Osteoblast (primary cell): Measurements from ENCODE around the gene NOC2L. TPM values are rescaled to one million over a fixed set of nuclear protein-coding genes. Genes with fewer than 3 reads are reported as not detected.
A peak's percentile ranks its signal among the peaks of the same experiment; 100 is the strongest.

ENCODE experiments used
- DNase-seq: peaks from one replicate; pipeline ENCODE4 v3.0.0; 2011; ENCODE audit warnings: low spot score, mixed read lengths; ENCODE audit not compliant: insufficient read length; ENCODE audit errors: missing footprints
- H2AFZ ChIP-seq: 2 replicates; pipeline ENCODE4 v1.6.0; 2011; ENCODE audit warnings: mild to moderate bottlenecking, low read length
- H3K27ac ChIP-seq: 2 replicates; pipeline ENCODE4 v1.5.1; 2011; ENCODE audit warnings: mild to moderate bottlenecking, low read depth, low read length, moderate library complexity
- H3K27me3 ChIP-seq: 2 replicates; pipeline ENCODE4 v1.6.0; 2012; ENCODE audit warnings: mild to moderate bottlenecking, control low read depth, inconsistent platforms, low read length, moderate library complexity; ENCODE audit not compliant: insufficient read depth
- H3K36me3 ChIP-seq: 2 replicates; pipeline ENCODE4 v1.5.1; 2011; ENCODE audit warnings: mild to moderate bottlenecking, low read length, control low read depth, moderate library complexity; ENCODE audit not compliant: insufficient read depth
- H3K4me1 ChIP-seq: 2 replicates; pipeline ENCODE4 v1.5.1; 2011; ENCODE audit warnings: mild to moderate bottlenecking, low read length, control low read depth, moderate library complexity; ENCODE audit not compliant: insufficient read depth
- H3K4me2 ChIP-seq: 2 replicates; pipeline ENCODE4 v1.6.0; 2011; ENCODE audit warnings: mild to moderate bottlenecking, low read length; ENCODE audit not compliant: insufficient read depth
- H3K4me3 ChIP-seq: fragments of 200-600 bp; sonication (generic); 3 replicates; pipeline ENCODE4 v1.5.1; 2012; ENCODE audit warnings: mild to moderate bottlenecking, low read length, inconsistent platforms; ENCODE audit not compliant: insufficient read depth
- H3K79me2 ChIP-seq: 2 replicates; pipeline ENCODE4 v1.6.0; 2012; ENCODE audit warnings: mild to moderate bottlenecking, low read length, control low read depth, inconsistent platforms; ENCODE audit not compliant: insufficient read depth
- H3K9me3 ChIP-seq: 2 replicates; pipeline ENCODE4 v1.5.1; 2011; ENCODE audit warnings: low read depth, low read length, control low read depth
- H4K20me1 ChIP-seq: 2 replicates; pipeline ENCODE4 v1.6.0; 2012; ENCODE audit warnings: mild to moderate bottlenecking, low read length, control low read depth; ENCODE audit not compliant: insufficient read depth
- CTCF ChIP-seq: IDR thresholded peaks from 2 replicates; pipeline ENCODE4 v1.5.1; 2011; ENCODE audit warnings: mild to moderate bottlenecking, low read depth, low read length, moderate library complexity; ENCODE audit errors: extremely low read depth
- total RNA-seq: library from RNA; depleted of rRNA; stranded (reverse); fragments of >200 nt; gene quantifications from 2 replicates; pipeline ENCODE4 v1.2.3, GENCODE V29; 2012

NOC2L gene
- total RNA-seq, 1 donor: 47.8 TPM

- no peak for TF ChIP-seq CTCF
- no peaks in the 10 kb centered on the region for H4K20me1 ChIP-seq
Observed at GRCh38 chr1:905811-906599, 53.1 kb downstream of the NOC2L start.

GRCh38 chr1:905071-905749 is 53.8 kb downstream of the NOC2L start:
- Histone ChIP-seq H3K4me3 (peak overlapping the region; percentile 62), H3K36me3 (no peaks in the 10 kb centered on the region), H3K79me2 (no peaks in the 10 kb centered on the region), H2AFZ (peak overlapping the region; percentile 63), H3K4me2 (peak overlapping the region; percentile 74), H3K27ac (no peak overlapping the region), H3K4me1 (peaks cover 14% of the 10 kb centered on the region), H4K20me1 (no peaks in the 10 kb centered on the region), H3K27me3 (no peaks in the 10 kb centered on the region), H3K9me3 (no peaks in the 10 kb centered on the region)
- TF ChIP-seq CTCF: no peak
- peak; percentile 83 for DNase-seq

More at GRCh38 chr1:905811-906599, 53.1 kb downstream of the NOC2L start:
- Histone ChIP-seq H2AFZ (no peak overlapping the region), H3K9me3 (no peaks in the 10 kb centered on the region), H3K4me3 (no peak overlapping the region), H3K4me1 (peaks cover 22% of the 10 kb centered on the region), H3K36me3 (no peaks in the 10 kb centered on the region), H3K79me2 (no peaks in the 10 kb centered on the region), H3K4me2 (peak overlapping the region; percentile 74), H3K27me3 (no peaks in the 10 kb centered on the region), H3K27ac (no peak overlapping the region)
- DNase-seq: peak; percentile 90

GRCh38 chr1:904310-904950 is 54.6 kb downstream of the NOC2L start:
- peak; percentile 56 for TF ChIP-seq CTCF
- H3K4me2 ChIP-seq: peak overlapping the region; percentile 74
- DNase-seq: peak; percentile 99
- peak overlapping the region; percentile 62 for H3K4me3 ChIP-seq
- H3K4me1 ChIP-seq: peaks cover 12% of the 10 kb centered on the region
- H2AFZ ChIP-seq: no peak overlapping the region
- no peaks in the 10 kb centered on the region for H3K9me3 ChIP-seq
- H3K79me2 ChIP-seq: no peaks in the 10 kb centered on the region
- no peak overlapping the region for H3K27ac ChIP-seq
- H3K36me3 ChIP-seq: no peaks in the 10 kb centered on the region
- H3K27me3 ChIP-seq: no peaks in the 10 kb centered on the region
- H4K20me1 ChIP-seq: no peaks in the 10 kb centered on the region
